ENCODE data around the gene FGB. TPM values are rescaled to one million over a fixed set of nuclear protein-coding genes. Genes with fewer than 3 reads are reported as not detected.

The FGB gene
- total RNA-seq, 4 donors from 2014 or later: not detected

DNA sequence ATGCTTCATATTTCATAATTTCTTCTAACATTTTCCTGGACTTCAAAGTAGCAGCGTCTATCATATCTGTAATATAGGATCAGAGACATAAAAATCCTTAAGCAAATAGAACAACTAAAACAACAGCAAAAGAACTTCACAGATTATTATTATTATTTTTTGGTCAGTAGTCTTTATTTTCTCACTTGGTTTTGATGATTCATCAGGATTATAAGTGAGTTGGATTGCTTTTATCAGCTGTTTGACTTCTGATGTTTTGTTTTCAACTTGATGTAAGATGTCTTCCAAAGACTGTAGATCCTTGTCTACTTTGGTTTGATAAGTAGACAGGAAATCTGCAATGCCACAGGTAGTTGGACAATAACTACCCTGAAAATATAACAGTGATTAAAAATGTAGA lies 49.0 kb downstream of the FGB start:
- DNase-seq (ENCODE audit: extremely low spot score): no peak
- Histone ChIP-seq H3K4me3 (no peak overlapping the region), H3K27me3 (peaks cover 0 to 8% (median 0%) of the 10 kb centered on the region in 4 donors), H3K9me3 (no peaks in the 10 kb centered on the region), H3K4me1 (no peaks in the 10 kb centered on the region), H3K36me3 (no peaks in the 10 kb centered on the region), H3K27ac (replicated peaks in 1 of 4) (no peak overlapping the region)
- 84% methylated on average over 1 of the region's 1 CpG for WGBS
- intact Hi-C loops (cut with DNase I): no loop called here
- TF ChIP-seq POLR2AphosphoS5 (IDR thresholded peaks at IDR 0.05): no peak
- TF ChIP-seq POLR2A (IDR thresholded peaks at IDR 0.05; ENCODE audit: low read depth): no peak
- TF ChIP-seq, protein P1, sequence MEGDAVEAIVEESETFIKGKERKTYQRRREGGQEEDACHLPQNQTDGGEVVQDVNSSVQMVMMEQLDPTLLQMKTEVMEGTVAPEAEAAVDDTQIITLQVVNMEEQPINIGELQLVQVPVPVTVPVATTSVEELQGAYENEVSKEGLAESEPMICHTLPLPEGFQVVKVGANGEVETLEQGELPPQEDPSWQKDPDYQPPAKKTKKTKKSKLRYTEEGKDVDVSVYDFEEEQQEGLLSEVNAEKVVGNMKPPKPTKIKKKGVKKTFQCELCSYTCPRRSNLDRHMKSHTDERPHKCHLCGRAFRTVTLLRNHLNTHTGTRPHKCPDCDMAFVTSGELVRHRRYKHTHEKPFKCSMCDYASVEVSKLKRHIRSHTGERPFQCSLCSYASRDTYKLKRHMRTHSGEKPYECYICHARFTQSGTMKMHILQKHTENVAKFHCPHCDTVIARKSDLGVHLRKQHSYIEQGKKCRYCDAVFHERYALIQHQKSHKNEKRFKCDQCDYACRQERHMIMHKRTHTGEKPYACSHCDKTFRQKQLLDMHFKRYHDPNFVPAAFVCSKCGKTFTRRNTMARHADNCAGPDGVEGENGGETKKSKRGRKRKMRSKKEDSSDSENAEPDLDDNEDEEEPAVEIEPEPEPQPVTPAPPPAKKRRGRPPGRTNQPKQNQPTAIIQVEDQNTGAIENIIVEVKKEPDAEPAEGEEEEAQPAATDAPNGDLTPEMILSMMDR (IDR thresholded peaks at IDR 0.05): no peak
- no peak for TF ChIP-seq EP300 (IDR thresholded peaks at IDR 0.05)

DNA sequence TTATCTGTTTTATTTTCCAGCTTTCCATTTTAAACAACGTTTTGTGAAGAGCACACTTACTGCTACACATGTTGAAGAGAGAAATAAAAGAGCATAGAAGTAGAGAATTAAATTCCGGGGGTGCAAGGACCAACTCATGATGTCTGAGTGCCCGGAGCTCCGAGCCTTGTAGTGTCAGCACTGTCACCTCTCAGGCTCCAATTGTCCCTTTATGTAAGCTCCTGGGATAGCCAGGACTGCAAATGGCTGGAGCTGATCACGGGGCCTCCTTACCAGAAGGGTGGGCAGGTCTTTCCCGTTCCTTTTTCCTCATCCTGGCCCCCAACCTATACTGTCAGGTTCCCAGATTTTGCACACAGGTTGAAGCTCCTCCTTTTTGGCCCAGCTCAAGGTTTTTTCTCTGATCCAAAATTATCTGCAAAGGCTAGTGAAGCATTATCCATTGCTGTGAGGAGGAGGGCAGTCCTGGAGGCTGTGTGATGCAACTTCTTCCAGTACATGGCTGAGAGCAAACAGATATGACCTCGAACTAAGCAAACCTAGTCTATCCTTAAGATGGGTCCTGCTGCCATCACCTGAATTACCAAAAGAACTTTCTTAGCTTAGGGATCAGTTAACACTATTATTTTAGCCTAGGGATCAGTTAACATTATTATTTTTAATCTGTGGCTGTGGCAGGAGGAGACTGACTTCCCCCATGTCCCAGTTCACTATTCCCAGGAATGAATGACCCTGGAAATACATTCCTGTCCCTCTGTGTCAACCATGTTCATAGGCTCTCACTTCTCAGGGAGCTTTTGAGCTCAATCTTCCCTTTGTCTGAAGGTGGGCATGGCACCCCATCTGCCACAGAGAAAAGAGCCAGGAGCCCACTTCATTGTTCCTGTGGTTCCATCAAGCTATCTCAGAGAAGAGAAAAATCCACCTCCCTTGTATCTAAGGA lies 49.9 kb downstream of the FGB start, which contains the start of gene FGG:
TSS of gene FGG (minus strand) at position 185 of the 943 bp plus-strand sequence. CDS start at position 138, 47 bp downstream.
- no peaks in the 10 kb centered on the region for H3K36me3 ChIP-seq
- 83% methylated on average over 7 of the region's 7 CpGs for WGBS
- TF ChIP-seq, protein P1 (IDR thresholded peaks at IDR 0.05): no peak
- H3K27me3 ChIP-seq: peaks cover 0 to 8% (median 0%) of the 10 kb centered on the region in 4 donors
- no peak within 1 kb of the TSS for H3K4me3 ChIP-seq
- no peak for DNase-seq (ENCODE audit: extremely low spot score)
- H3K27ac ChIP-seq (replicated peaks in 1 of 4): no peak within 1 kb of the TSS
- H3K4me1 ChIP-seq: no peaks in the 10 kb centered on the region
- intact Hi-C loops (cut with DNase I): no loop called here
- no peaks in the 10 kb centered on the region for H3K9me3 ChIP-seq

DNA sequence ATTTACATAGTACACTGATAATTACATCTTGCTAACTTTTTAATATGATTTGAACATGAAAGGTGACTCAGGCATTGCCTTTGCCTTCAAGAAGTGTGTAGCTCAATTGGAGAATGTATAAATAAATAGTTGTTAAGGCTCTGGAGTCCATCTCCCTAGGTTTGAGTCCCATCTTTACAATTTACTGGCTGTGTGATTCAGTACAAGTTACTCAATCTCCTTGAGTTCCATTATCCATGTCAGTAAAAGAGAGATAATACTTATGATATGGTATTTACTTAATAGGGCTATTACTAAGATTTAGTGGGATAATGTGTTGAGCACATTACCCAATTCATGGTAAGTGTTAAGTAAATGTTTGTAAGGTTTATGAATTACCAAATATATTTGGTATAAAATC lies 51.5 kb downstream of the FGB start:
- H3K27me3 ChIP-seq: no peaks in the 10 kb centered on the region
- H3K4me1 ChIP-seq: no peaks in the 10 kb centered on the region
- intact Hi-C loops (cut with DNase I): no loop called here
- TF ChIP-seq, protein P1 (IDR thresholded peaks at IDR 0.05): no peak
- TF ChIP-seq POLR2A (IDR thresholded peaks at IDR 0.05; ENCODE audit: low read depth) (no peak), POLR2AphosphoS5 (IDR thresholded peaks at IDR 0.05) (no peak)
- H3K4me3 ChIP-seq: no peak overlapping the region
- H3K36me3 ChIP-seq: no peaks in the 10 kb centered on the region
- DNase-seq (ENCODE audit: extremely low spot score): no peak
- H3K27ac ChIP-seq (replicated peaks in 1 of 4): no peak overlapping the region
- no peaks in the 10 kb centered on the region for H3K9me3 ChIP-seq

DNA sequence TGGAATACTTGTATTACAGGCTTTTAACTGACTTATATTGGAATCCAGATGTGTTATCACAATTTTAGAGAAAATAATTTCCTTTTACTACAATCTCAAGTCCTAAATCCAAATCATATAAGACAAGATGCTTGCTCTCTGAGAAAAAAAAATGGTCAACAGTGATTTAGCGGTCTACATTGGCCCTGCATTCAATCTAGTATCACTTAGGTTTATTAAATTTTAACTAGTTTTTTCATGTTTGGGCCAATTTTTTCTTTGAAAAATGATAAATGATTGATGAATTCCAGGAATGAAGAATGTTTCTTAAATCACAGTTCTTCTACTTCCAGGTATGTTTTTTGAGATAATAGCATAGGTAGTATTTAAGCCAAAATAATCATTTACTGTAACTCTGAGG lies 52.4 kb downstream of the FGB start:
- no peak for DNase-seq (ENCODE audit: extremely low spot score)
- 89% methylated on average over 1 of the region's 1 CpG for WGBS
- no peak for TF ChIP-seq POLR2AphosphoS5 (IDR thresholded peaks at IDR 0.05)
- TF ChIP-seq, protein P1 (IDR thresholded peaks at IDR 0.05): no peak
- TF ChIP-seq POLR2A (IDR thresholded peaks at IDR 0.05; ENCODE audit: low read depth): no peak
- no peak for TF ChIP-seq EP300 (IDR thresholded peaks at IDR 0.05)
- Histone ChIP-seq H3K27me3 (no peaks in the 10 kb centered on the region), H3K4me3 (no peak overlapping the region), H3K9me3 (no peaks in the 10 kb centered on the region), H3K27ac (replicated peaks in 1 of 4) (no peak overlapping the region), H3K36me3 (no peaks in the 10 kb centered on the region), H3K4me1 (no peaks in the 10 kb centered on the region)
- intact Hi-C loops (cut with DNase I): no loop called here

Data from esophagus muscularis mucosa (tissue), 4 donors.